Choroid plexus epithelial cell (primary cell): ENCODE data around the gene NRXN3.

ENCODE experiments used
- DNase-seq: peaks from one replicate; pipeline ENCODE4 v3.0.0-alpha.2; 2010; ENCODE audit warnings: low read depth
- H3K4me3 ChIP-seq: 2 replicates; pipeline ENCODE4 v1.5.1; 2011; ENCODE audit warnings: low read depth, mild to moderate bottlenecking, control low read depth, low read length, moderate library complexity
- TF ChIP-seq, protein P1 (sequence below): conservative IDR thresholded peaks from 2 replicates; pipeline ENCODE4 v1.5.1; 2011; ENCODE audit warnings: low read depth, mild to moderate bottlenecking, control low read depth, inconsistent platforms, low read length, moderate library complexity

The NRXN3 gene

GRCh38 chr14:78762331-78762730 lies 592.2 kb downstream of the NRXN3 start:
- no peak overlapping the region for H3K4me3 ChIP-seq
- no peak for DNase-seq
- TF ChIP-seq, protein P1, sequence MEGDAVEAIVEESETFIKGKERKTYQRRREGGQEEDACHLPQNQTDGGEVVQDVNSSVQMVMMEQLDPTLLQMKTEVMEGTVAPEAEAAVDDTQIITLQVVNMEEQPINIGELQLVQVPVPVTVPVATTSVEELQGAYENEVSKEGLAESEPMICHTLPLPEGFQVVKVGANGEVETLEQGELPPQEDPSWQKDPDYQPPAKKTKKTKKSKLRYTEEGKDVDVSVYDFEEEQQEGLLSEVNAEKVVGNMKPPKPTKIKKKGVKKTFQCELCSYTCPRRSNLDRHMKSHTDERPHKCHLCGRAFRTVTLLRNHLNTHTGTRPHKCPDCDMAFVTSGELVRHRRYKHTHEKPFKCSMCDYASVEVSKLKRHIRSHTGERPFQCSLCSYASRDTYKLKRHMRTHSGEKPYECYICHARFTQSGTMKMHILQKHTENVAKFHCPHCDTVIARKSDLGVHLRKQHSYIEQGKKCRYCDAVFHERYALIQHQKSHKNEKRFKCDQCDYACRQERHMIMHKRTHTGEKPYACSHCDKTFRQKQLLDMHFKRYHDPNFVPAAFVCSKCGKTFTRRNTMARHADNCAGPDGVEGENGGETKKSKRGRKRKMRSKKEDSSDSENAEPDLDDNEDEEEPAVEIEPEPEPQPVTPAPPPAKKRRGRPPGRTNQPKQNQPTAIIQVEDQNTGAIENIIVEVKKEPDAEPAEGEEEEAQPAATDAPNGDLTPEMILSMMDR: no peak

DNA sequence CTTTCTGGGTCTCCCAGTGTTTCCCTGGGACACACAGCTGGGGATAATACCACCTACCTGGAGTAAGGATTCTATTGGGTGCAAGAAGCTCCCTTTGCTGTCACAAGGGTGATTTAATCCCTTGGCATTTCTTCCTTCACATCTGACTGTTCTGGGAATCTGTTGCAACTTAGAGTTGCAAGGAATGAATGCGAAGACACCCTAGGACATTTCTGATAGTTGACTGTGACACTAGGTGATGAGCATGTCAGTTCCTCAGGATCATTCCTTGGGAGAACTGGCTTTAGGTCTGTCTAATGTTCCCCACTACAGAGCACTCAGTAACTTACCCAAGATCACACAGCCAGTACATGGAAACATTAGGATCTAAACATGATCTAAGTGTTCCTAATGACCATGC lies 593.6 kb downstream of the NRXN3 start:
- TF ChIP-seq, protein P1: no peak
- no peak for DNase-seq
- H3K4me3 ChIP-seq: no peak overlapping the region

DNA sequence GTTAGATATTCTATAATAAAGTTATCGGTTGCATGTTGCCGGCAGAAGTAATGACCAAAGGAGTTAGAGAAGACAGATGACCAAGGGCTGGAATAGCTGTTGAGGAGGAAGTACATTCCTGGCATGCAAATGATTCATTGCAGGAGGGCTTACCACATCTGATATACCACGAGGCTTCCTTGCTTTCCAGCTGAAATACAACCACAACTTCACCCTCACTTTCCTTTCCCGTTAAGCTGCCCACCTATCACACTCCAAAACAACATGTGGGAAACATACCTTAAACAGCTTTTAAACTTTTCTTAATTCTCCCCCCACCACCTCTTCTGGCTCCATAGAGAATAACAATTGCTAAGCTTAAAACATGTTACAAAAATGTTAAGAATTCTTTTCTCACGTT lies 594.1 kb downstream of the NRXN3 start:
- peak; percentile 60 for DNase-seq
- H3K4me3 ChIP-seq: no peak overlapping the region
- TF ChIP-seq, protein P1: no peak

DNA sequence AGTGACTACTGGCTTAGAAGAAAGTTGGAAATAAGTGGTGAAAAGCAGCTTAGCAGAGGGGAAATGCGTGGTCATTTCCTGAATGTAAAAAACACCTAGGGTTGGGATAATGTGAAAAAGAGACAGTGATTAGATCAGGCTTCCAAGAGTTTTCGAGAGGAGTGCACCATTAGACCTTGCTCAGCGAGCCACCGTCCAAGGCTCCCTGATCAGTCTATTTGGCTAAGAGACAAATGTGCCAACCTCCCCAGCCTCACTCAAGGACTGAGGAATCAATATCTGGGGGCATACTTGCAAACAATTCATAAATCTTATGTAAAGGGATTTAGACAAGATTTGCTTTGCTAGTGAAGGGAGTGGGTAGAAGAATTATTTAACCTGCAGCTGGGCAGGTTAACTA lies 594.5 kb downstream of the NRXN3 start:
- no peak for DNase-seq
- H3K4me3 ChIP-seq: no peak overlapping the region
- TF ChIP-seq, protein P1: no peak

- DNase-seq: peak; percentile 6
- H3K4me3 ChIP-seq: no peak overlapping the region
- TF ChIP-seq, protein P1: no peak
Measured at GRCh38 chr14:78767436-78767835, 597.3 kb downstream of the NRXN3 start.

- H3K4me3 ChIP-seq: no peak overlapping the region
- DNase-seq: no peak
- TF ChIP-seq, protein P1: no peak
Measured at GRCh38 chr14:78782551-78782950, 612.4 kb downstream of the NRXN3 start.

GRCh38 chr14:78785265-78785664 lies 615.1 kb downstream of the NRXN3 start:
- no peak for DNase-seq
- TF ChIP-seq, protein P1: no peak
- no peak overlapping the region for H3K4me3 ChIP-seq
